Small intestine (tissue), 7 donors: ENCODE results near the gene SLC35E2B. TPM values are rescaled to one million over a fixed set of nuclear protein-coding genes. Genes with fewer than 3 reads are reported as not detected.
"Not testable (repeated sequence)": the region's sequence is repeated elsewhere in the genome, so short reads cannot be mapped to it uniquely, and the experiment has no call there.

Experiments
- DNase-seq, 2 donors: peaks; one replicate each; pipeline versions ENCODE4 v3.0.0 to v3.0.0-alpha.2; 2013
- FAIRE-seq: peaks from 2 replicates; lab custom pipeline; 2012; peaks lifted over from hg19 to GRCh38; lab: Jason Lieb, UNC
- H3K27ac ChIP-seq, 3 donors: one replicate each; pipeline ENCODE4 v1.5.1; 2013; ENCODE audit warnings: low read length in 2 of 3, mild to moderate bottlenecking in 2 of 3, control low read depth in 1 of 3, inconsistent platforms in 1 of 3, low read depth in 1 of 3, moderate library complexity in 1 of 3
- H3K27me3 ChIP-seq, 3 donors: one replicate each; pipeline ENCODE4 v1.6.1; 2013; ENCODE audit warnings: low read length in 3 of 3, inconsistent platforms in 1 of 3; ENCODE audit not compliant: control insufficient read depth in 3 of 3, insufficient read depth in 3 of 3
- H3K36me3 ChIP-seq, 3 donors: one replicate each; pipeline ENCODE4 v1.6.1; 2013; ENCODE audit warnings: low read length in 3 of 3, inconsistent platforms in 1 of 3, low read depth in 1 of 3, mild to moderate bottlenecking in 1 of 3, moderate library complexity in 1 of 3; ENCODE audit not compliant: control insufficient read depth in 3 of 3, insufficient read depth in 2 of 3
- H3K4me1 ChIP-seq, 3 donors: one replicate each; pipeline ENCODE4 v1.6.1; 2013; ENCODE audit warnings: low read length in 2 of 3, inconsistent platforms in 1 of 3, low read depth in 1 of 3, mild to moderate bottlenecking in 1 of 3, moderate library complexity in 1 of 3; ENCODE audit not compliant: control insufficient read depth in 3 of 3, insufficient read depth in 2 of 3
- H3K4me3 ChIP-seq, 3 donors: one replicate each; pipeline ENCODE4 v1.5.1; 2013; ENCODE audit warnings: low read length in 3 of 3, control low read depth in 1 of 3, inconsistent platforms in 1 of 3, low read depth in 1 of 3, mild to moderate bottlenecking in 1 of 3, moderate library complexity in 1 of 3
- H3K9me3 ChIP-seq, 2 donors: one replicate each; pipeline ENCODE4 v1.6.1; 2013; ENCODE audit warnings: low read depth in 1 of 2, low read length in 1 of 2; ENCODE audit not compliant: control insufficient read depth in 2 of 2, insufficient read depth in 1 of 2
- WGBS, 3 donors: extraction: QIAGEN DNeasy Blood & Tissue Kit; methylation state at CpG; one replicate each; pipeline ENCODE4 v1.1.7; 2013; 5-methylcytosine and 5-hydroxymethylcytosine counted together
- polyA plus RNA-seq, 4 donors: library from polyadenylated mRNA; stranded (reverse) in 3 of 4; unstranded in 1 of 4; fragments of 200-250 nt in 3 of 4; fragments of 120-200 nt in 1 of 4; gene quantifications; one replicate each; pipeline versions ENCODE4 v1.2.1 to v1.2.3, GENCODE V29; 2013
- donor health status: healthy with polysubstance abuse.
- donor health status: control.
- donor health status: control.
- donor health status: Bipolar disorder and iron deficiency.
- donor health status: healthy.

SLC35E2B gene
- polyA plus RNA-seq, 4 donors, result 21.6 to 43.0 (median 34.0) TPM

DNA sequence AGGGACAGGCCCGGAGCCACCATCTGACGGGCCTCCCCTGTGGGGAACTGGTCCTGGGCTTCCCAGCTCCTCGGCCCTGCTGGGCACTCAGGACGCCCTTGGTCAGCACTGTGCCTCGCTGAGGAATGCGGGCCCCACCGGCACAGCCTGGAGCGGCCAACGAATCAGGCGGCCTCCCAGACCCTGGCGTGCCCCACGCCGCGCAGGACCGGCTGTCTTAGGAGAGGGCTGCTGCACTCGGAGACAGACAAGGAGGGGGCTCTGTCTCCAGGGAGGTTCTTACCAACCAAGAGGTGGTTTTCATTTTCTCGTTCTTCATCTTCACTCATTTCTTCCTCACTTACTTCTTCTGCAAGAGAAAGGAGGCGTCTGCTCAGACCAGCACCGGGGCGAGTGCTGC is 15.3 kb upstream of the SLC35E2B start:
- H3K27me3 ChIP-seq, H3K4me3 ChIP-seq, H3K27ac ChIP-seq, FAIRE-seq, H3K9me3 ChIP-seq, H3K4me1 ChIP-seq, DNase-seq: not testable (repeated sequence)
- 93 to 98% methylated on average over 2 to 15 of the region's 20 CpGs; no CpG with 5 or more reads in 1 of the 3 donors for WGBS, 3 donors
- peaks cover 0 to 22% (median 0%) of the 10 kb centered on the region in 3 donors for H3K36me3 ChIP-seq

DNA sequence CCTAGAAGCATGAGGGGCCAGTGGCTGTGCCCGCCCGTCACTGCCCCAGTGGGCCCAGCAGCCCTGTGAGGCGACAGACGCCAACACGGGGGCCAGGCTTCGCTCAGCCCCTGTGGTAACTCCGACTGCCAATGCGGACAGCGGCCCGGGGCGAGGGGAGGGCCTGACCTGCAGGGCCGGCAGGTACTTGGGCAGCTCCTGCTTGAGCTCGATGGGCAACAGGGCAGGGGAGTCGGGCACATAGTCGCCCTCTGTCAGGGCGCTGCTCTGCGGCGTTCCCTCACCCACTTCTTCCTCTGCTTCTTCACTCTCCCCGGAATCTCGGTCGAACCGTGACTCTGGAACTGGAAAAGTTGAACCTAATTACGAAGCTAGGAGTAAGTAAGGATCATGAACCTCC is 14.6 kb upstream of the SLC35E2B start:
- WGBS, 3 donors, result 95 to 100% methylated on average over 1 to 17 of the region's 23 CpGs; no CpG with 5 or more reads in 1 of the 3 donors
- H3K27me3 ChIP-seq, FAIRE-seq, H3K4me3 ChIP-seq, H3K27ac ChIP-seq, H3K9me3 ChIP-seq, DNase-seq, H3K4me1 ChIP-seq: not testable (repeated sequence)
- peaks cover 0 to 22% (median 0%) of the 10 kb centered on the region in 3 donors for H3K36me3 ChIP-seq

GRCh38 chr1:1705623-1706022 is 13.0 kb upstream of the SLC35E2B start:
- H3K27me3 ChIP-seq, DNase-seq, FAIRE-seq, H3K4me3 ChIP-seq, H3K9me3 ChIP-seq, H3K4me1 ChIP-seq, H3K27ac ChIP-seq: not testable (repeated sequence)
- WGBS, 3 donors, result 6 to 95% methylated on average over 3 to 6 of the region's 10 CpGs; no CpG with 5 or more reads in 1 of the 3 donors
- H3K36me3 ChIP-seq, result peaks cover 0 to 22% (median 0%) of the 10 kb centered on the region in 3 donors

DNA sequence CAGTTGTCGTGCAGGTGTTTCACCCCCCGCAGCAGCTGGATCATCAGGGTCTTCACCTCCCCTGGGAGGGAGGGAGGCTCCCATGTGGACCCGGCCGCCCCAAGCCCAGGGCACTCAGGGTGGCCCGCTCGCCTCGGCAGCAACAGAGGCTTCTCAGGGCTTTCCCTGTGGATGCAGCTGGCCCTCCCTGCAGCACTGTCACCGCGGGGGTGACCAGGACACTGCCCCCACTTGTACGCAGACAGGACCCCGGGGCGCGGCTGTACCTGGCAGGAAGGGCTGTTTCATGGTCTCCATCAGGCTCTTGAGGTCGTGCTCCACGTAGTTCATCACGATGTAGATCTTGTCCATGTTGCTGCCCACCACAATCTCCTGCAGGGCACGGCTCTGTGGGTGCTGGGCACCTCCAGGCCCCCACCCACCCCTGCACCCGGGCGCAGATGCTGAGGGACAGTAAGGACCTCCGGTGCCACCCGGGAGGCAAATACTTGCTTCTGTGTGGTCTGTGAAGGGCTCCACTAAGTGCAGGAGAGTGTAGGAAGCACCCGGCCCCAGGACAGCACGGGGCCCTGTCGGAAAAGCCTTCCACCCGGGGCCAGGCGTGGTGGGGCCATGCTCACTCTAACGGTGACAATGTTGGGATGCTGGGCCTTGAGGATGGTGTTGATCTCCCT is 11.8 kb upstream of the SLC35E2B start:
- DNase-seq, H3K9me3 ChIP-seq, FAIRE-seq, H3K4me1 ChIP-seq, H3K27ac ChIP-seq, H3K27me3 ChIP-seq, H3K4me3 ChIP-seq: not testable (repeated sequence)
- WGBS, 3 donors, result 94 to 99% (median 95%) methylated on average over 17 to 27 of the region's 27 CpGs
- H3K36me3 ChIP-seq, result peaks cover 0 to 22% (median 0%) of the 10 kb centered on the region in 3 donors

- 94 to 96% (median 96%) methylated on average over 19 to 22 of the region's 22 CpGs for WGBS, 3 donors
- Histone ChIP-seq H3K27me3 (no peaks in the 10 kb centered on the region), H3K4me1 (no peaks in the 10 kb centered on the region), H3K4me3 (no peak overlapping the region), H3K27ac (no peak overlapping the region), H3K9me3 (no peaks in the 10 kb centered on the region), H3K36me3 (peaks cover 0 to 22% (median 0%) of the 10 kb centered on the region in 3 donors)
- DNase-seq (no peak), FAIRE-seq (no peak)
Measured at GRCh38 chr1:1703796-1704195, 11.2 kb upstream of the SLC35E2B start.

DNA sequence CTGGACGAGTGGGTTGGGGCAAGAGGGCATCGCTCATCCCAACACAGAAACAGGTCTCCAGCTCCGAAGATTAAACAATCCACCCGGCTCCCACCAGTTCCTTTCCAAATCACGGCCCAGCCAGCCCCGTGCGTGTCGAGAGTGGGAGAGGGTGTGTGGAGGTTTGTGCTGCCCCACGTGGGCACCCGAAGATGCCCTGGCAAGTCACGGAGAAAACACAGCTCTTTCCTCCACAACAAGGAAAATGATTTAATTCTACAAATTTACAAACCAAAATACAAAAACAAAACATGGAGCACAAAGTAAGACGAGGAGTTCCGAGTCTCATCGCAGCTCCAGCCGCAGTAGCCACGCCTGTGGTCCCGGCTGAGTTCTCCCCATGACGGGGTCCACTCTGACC is 9.9 kb upstream of the SLC35E2B start:
- H3K27me3 ChIP-seq, H3K4me3 ChIP-seq, FAIRE-seq, DNase-seq, H3K9me3 ChIP-seq, H3K27ac ChIP-seq, H3K4me1 ChIP-seq: not testable (repeated sequence)
- 72 to 86% (median 76%) methylated on average over 3 to 6 of the region's 18 CpGs for WGBS, 3 donors
- H3K36me3 ChIP-seq, result peaks cover 0 to 22% (median 0%) of the 10 kb centered on the region in 3 donors

GRCh38 chr1:1700557-1700956 is 8.0 kb upstream of the SLC35E2B start:
- FAIRE-seq, H3K4me3 ChIP-seq: not testable (repeated sequence)
- WGBS, 3 donors, result no CpG with 5 or more reads among the region's 33 CpGs

DNA sequence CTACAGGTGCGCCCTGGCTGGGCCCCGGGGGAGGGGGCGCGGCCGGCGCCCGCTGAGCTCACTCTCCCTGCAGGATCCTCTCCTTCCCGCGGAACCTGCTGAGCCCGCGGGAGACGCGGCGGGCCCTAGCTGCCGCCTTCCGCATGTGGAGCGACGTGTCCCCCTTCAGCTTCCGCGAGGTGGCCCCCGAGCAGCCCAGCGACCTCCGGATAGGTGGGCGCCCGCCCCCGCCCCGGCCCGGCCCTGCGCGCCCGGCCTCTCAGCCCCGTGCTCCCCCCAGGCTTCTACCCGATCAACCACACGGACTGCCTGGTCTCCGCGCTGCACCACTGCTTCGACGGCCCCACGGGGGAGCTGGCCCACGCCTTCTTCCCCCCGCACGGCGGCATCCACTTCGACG is 7.5 kb upstream of the SLC35E2B start:
- H3K27ac ChIP-seq, FAIRE-seq, H3K4me3 ChIP-seq, H3K27me3 ChIP-seq, H3K9me3 ChIP-seq, H3K4me1 ChIP-seq, DNase-seq: not testable (repeated sequence)
- peaks cover 0 to 14% (median 0%) of the 10 kb centered on the region in 3 donors for H3K36me3 ChIP-seq
- no CpG with 5 or more reads among the region's 45 CpGs for WGBS, 3 donors

More at GRCh38 chr1:1700557-1700956, 8.0 kb upstream of the SLC35E2B start:
- not testable (repeated sequence) for H3K27ac ChIP-seq, H3K4me1 ChIP-seq, H3K9me3 ChIP-seq, DNase-seq, H3K27me3 ChIP-seq
- peaks cover 0 to 14% (median 0%) of the 10 kb centered on the region in 3 donors for H3K36me3 ChIP-seq
